ENCODE results near the gene RPP30. TPM values are rescaled to one million over a fixed set of nuclear protein-coding genes. Genes with fewer than 3 reads are reported as not detected.

RPP30 gene
- 10 to 100 TPM; 55.8 to 56.8 TPM for total RNA-seq

DNA sequence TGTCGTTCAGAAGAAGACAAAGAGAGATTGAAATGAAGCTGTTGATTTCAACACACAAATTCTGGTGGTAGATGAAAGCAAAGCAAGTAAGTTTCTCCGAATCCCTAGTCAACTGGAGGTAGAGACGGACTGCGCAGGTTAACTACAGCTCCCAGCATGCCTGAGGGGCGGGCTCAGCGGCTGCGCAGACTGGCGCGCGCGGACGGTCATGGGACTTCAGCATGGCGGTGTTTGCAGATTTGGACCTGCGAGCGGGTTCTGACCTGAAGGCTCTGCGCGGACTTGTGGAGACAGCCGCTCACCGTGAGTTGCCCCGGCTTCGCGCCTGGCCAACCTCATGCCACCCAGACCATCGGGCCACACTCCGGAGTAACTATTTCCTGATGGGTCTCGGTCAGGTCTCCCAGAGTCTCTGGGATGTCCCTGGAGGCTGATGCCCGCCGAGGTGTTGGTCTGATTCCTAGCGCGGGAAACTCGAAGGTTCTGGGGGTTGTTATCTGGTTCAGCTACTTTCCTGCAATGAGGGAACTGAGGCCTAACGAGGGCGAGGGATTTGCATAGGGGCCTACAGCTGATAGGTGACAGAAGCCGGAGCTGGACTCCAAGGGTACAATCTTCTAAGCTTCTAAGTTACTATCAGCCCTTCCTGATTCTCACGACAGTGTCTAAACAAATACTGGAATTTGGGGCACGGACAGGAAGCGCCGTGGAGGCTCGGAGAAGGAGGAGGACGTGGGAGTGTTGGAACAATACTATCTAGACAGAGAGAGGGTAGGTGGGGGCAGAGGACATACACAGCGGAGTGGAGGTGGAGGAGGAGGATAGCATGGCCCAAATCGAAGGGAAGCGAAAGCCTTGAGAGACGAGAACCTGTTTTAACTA lies at the start of gene RPP30:
Gene RPP30 (plus strand): TSS at position 209 of the 882 bp plus-strand sequence. CDS start 13 bp downstream, at position 222.
- Mint-ChIP-seq H3K4me3 (peak within 1 kb of the TSS; percentile 96), H3K4me1 (ENCODE audit: low read depth) (peaks cover 25% of the 10 kb centered on the region), H3K27me3 (peaks cover 22% of the 10 kb centered on the region), H3K9me3 (peaks cover 4% of the 10 kb centered on the region), H3K27ac (peak within 1 kb of the TSS; percentile 94), H3K36me3 (ENCODE audit: low read depth) (peaks cover 9% of the 10 kb centered on the region)
- TF ChIP-seq CTCF (IDR thresholded peaks at IDR 0.05): no peak
- intact Hi-C loops (cut with micrococcal nuclease): no loop called here
- peak; percentile 96 for ATAC-seq
- POLR2A ChIA-PET: interaction anchor here (0.9 to 1.4 kb wide), 4 partner anchors 13 to 292 kb away, joined by 3 to 5 read pairs (median 3); no protein-coding TSS in a partner anchor
- DNase-seq: peak; percentile 91
- CTCF ChIA-PET: interaction anchor here (0.9 to 1.9 kb wide), 10 partner anchors 9 to 378 kb away, joined by 3 to 10 read pairs (median 3); partner anchors contain the start of gene HTR7

DNA sequence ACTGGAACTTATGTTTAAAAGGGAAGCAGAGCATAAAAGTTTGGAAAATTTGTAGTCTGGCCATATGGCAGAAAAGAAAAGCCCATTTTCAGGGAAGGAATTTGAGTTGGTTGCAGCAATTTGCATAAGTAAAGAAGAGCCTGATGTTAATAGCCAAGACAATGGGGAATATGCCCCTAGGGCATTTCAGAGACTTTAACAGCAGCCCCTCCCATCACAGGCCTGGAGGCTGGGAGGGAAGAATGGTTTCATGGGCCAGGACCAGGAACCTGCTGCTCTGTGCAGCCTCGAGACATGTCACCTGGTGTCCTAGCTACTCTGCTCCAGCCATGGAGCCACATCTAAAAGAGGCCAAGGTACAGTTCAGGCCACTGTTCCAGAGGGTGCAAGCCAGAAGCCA lies 49.3 kb upstream of the RPP30 start:
- Mint-ChIP-seq H3K36me3 (ENCODE audit: low read depth) (peaks cover 3% of the 10 kb centered on the region), H3K4me3 (no peak overlapping the region), H3K27ac (no peak overlapping the region), H3K4me1 (ENCODE audit: low read depth) (no peaks in the 10 kb centered on the region), H3K9me3 (peaks cover 8% of the 10 kb centered on the region), H3K27me3 (peaks cover 15% of the 10 kb centered on the region)
- no peak for TF ChIP-seq CTCF (IDR thresholded peaks at IDR 0.05)
- intact Hi-C loops (cut with micrococcal nuclease): no loop called here
- no peak for DNase-seq
- CTCF ChIA-PET: no interaction called here
- ATAC-seq: no peak
- POLR2A ChIA-PET: no interaction called here

DNA sequence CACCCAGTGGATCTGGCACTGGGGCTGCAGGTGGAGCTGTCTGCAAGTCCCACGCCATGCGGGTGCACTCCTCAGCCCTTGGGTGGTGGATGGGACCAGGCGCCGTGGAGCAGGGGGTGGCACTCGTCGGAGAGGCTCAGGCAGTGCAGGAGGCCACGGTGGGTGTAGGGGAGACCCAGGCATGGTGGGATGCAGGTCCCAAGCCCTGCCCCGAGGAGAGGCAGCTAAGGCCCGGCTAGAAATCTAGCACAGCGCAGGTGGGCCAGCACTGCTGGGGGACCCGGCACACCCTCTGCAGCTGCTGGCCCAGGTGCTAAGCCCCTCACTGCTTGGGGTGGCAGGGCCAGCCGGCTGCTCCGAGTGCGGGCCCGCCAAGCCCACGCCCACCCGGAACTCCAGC lies 39.7 kb upstream of the RPP30 start:
- H3K27me3 Mint-ChIP-seq: peaks cover 8% of the 10 kb centered on the region
- CTCF ChIA-PET: no interaction called here
- ATAC-seq (no peak), DNase-seq (no peak)
- no peak overlapping the region for H3K27ac Mint-ChIP-seq
- intact Hi-C loops (cut with micrococcal nuclease): no loop called here
- peaks cover 2% of the 10 kb centered on the region for H3K9me3 Mint-ChIP-seq
- POLR2A ChIA-PET: no interaction called here
- no peaks in the 10 kb centered on the region for H3K4me1 Mint-ChIP-seq (ENCODE audit: low read depth)
- H3K4me3 Mint-ChIP-seq: no peak overlapping the region
- H3K36me3 Mint-ChIP-seq (ENCODE audit: low read depth): no peaks in the 10 kb centered on the region
- TF ChIP-seq CTCF (IDR thresholded peaks at IDR 0.05): no peak

GRCh38 chr10:90834326-90834725 lies 37.4 kb upstream of the RPP30 start:
- intact Hi-C loops (cut with micrococcal nuclease): no loop called here
- H3K27ac Mint-ChIP-seq: no peak overlapping the region
- ATAC-seq: no peak
- no peak for TF ChIP-seq CTCF (IDR thresholded peaks at IDR 0.05)
- CTCF ChIA-PET: interaction anchor here (1.4 kb wide), 1 partner anchor 13 kb away, joined by 3 read pairs; no protein-coding TSS in a partner anchor
- H3K27me3 Mint-ChIP-seq: no peaks in the 10 kb centered on the region
- no peaks in the 10 kb centered on the region for H3K36me3 Mint-ChIP-seq (ENCODE audit: low read depth)
- no peak for DNase-seq
- H3K4me1 Mint-ChIP-seq (ENCODE audit: low read depth): no peaks in the 10 kb centered on the region
- POLR2A ChIA-PET: no interaction called here
- peaks cover 2% of the 10 kb centered on the region for H3K9me3 Mint-ChIP-seq
- H3K4me3 Mint-ChIP-seq: no peak overlapping the region

DNA sequence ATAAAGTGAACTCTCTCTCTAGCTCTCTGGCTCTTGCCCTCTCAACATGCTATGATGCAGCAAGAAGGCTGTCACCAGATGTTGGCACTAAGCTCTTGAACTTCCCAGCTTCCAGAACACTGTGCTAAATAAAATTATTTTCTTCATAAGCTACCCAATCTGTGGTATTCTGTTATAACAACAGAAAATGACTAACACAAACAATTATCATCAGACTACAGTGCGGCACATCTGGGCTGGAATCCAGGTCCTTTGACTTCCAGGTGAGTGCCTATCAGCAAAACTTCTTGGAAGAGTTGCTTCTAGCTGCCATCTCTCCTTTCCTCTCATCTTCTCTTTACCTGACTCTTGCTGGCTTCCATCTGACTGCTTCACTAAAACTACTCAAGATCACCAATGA lies 34.3 kb upstream of the RPP30 start:
- intact Hi-C loops (cut with micrococcal nuclease): no loop called here
- H3K27me3 Mint-ChIP-seq: peaks cover 2% of the 10 kb centered on the region
- ChIA-PET CTCF (no interaction called here), POLR2A (no interaction called here)
- no peaks in the 10 kb centered on the region for H3K9me3 Mint-ChIP-seq
- no peak for TF ChIP-seq CTCF (IDR thresholded peaks at IDR 0.05)
- no peaks in the 10 kb centered on the region for H3K4me1 Mint-ChIP-seq (ENCODE audit: low read depth)
- DNase-seq (no peak), ATAC-seq (no peak)
- no peak overlapping the region for H3K4me3 Mint-ChIP-seq
- no peaks in the 10 kb centered on the region for H3K36me3 Mint-ChIP-seq (ENCODE audit: low read depth)
- no peak overlapping the region for H3K27ac Mint-ChIP-seq

Data from activated CD8-positive, alpha-beta T cell treated with anti-CD3 and anti-CD28 coated beads for 36 hours (primary cell).